DND-41 (cell line): ENCODE measurements around the gene S100A14.

Experiments
- ATAC-seq: fragments of 200-7000 bp; cut with Tn5 transposase; 3 replicates; pipeline ENCODE4 v1.9.1; 2021; ENCODE audit warnings: low read depth; ENCODE audit not compliant: insufficient read depth
- DNase-seq: peaks from one replicate; pipeline ENCODE4 v3.0.0-alpha.2; 2020
- H2AFZ ChIP-seq: 2 replicates; pipeline ENCODE4 v1.6.0; 2012; ENCODE audit warnings: low read depth, low read length
- H3K27ac ChIP-seq: 2 replicates; pipeline ENCODE4 v1.5.1; 2012; ENCODE audit warnings: low read length, inconsistent platforms
- H3K27me3 ChIP-seq: fragments of 200-600 bp; sonication (generic); 2 replicates; pipeline ENCODE4 v1.6.0; 2012; ENCODE audit warnings: low read length, mild to moderate bottlenecking, inconsistent platforms; ENCODE audit not compliant: insufficient read depth, poor library complexity
- H3K36me3 ChIP-seq: 2 replicates; pipeline ENCODE4 v1.5.1; 2012; ENCODE audit warnings: low read length, inconsistent platforms; ENCODE audit not compliant: insufficient read depth
- H3K4me1 ChIP-seq: 2 replicates; pipeline ENCODE4 v1.5.1; 2012; ENCODE audit warnings: mild to moderate bottlenecking, low read length; ENCODE audit not compliant: insufficient read depth
- H3K4me2 ChIP-seq: 2 replicates; pipeline ENCODE4 v1.6.0; 2012; ENCODE audit warnings: mild to moderate bottlenecking, moderate library complexity, low read length, inconsistent platforms; ENCODE audit not compliant: insufficient read depth
- H3K4me3 ChIP-seq, 2 experiments: fragments of 200-600 bp in 1 of 2; shearing (Covaris generic) in 1 of 2; 2 replicates each; pipeline ENCODE4 v1.5.1; 2012 to 2016; ENCODE audit warnings: inconsistent platforms in 2 of 2, low read length in 2 of 2, mild to moderate bottlenecking in 2 of 2, low read depth in 1 of 2, moderate library complexity in 1 of 2
- H3K79me2 ChIP-seq: 2 replicates; pipeline ENCODE4 v1.6.0; 2012; ENCODE audit warnings: low read length, inconsistent platforms; ENCODE audit not compliant: insufficient read depth
- H3K9ac ChIP-seq: 2 replicates; pipeline ENCODE4 v1.6.0; 2012; ENCODE audit warnings: low read depth, mild to moderate bottlenecking, inconsistent platforms, low read length, moderate library complexity
- H3K9me3 ChIP-seq: 2 replicates; pipeline ENCODE4 v1.5.1; 2012; ENCODE audit warnings: low read length, moderate library complexity, mild to moderate bottlenecking, inconsistent platforms; ENCODE audit not compliant: insufficient read depth, severe bottlenecking
- H4K20me1 ChIP-seq: 2 replicates; pipeline ENCODE4 v1.6.0; 2012; ENCODE audit warnings: low read length; ENCODE audit not compliant: insufficient read depth
- EZH2 ChIP-seq: IDR thresholded peaks from 3 replicates; pipeline ENCODE4 v1.6.1; 2012; ENCODE audit warnings: borderline replicate concordance, low read depth, mild to moderate bottlenecking, moderate library complexity, low read length, inconsistent platforms; ENCODE audit not compliant: severe bottlenecking
- TF ChIP-seq, protein P1 (sequence below): IDR thresholded peaks from 2 replicates; pipeline ENCODE4 v1.5.1; 2012; ENCODE audit warnings: borderline replicate concordance, low read length, moderate library complexity, mild to moderate bottlenecking; ENCODE audit not compliant: poor library complexity, severe bottlenecking; ENCODE audit errors: extremely low read depth

S100A14 gene

DNA sequence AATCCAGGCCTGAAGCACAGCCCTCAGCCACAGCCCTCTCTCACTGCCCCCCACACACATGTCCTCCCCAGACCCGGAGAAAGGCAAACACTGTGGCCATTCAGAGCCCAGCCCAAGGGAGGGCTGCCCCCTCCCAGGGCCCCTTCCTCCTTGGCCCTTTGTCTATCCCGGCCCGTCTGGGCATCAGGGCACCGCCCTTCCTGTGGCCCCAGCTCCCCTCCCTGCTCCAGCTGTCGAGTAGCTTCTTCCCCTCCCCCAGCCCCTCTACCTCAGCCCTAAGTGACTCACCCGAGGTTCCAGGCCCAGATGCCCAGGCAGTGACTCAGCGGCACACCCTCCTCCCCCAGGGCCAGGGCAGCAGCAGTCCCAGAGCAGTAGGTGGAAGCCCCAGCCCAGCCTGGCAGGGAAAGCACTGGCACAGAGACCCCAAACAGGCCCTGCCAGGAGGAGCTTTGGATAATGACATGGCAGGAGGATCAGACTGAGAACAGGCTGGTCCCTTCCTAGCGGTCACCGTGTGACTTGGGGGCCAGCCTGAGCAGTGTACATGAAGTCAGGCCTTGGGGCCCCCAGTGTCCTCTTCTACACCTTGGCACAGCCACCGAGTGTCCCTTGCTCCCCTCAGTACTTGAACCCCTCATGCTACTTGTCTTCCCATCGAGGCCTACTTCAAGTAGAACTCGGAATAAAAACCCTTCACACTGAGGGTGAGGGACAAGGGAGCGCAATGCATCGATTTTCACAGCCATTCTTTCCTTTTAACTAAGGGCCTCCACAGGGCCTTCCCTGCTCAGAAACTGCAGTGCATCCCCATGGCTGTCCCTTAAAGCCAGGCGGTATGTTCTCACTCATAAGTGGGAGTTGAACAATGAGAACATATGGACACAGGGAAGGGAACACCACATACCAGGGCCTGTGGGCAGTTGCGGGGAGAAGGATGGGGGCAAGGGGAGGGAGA lies 49.4 kb downstream of the S100A14 start:
- Histone ChIP-seq H2AFZ (no peak overlapping the region), H3K27me3 (no peaks in the 10 kb centered on the region), H3K4me3 (no peak overlapping the region), H3K9me3 (no peaks in the 10 kb centered on the region), H3K27ac (no peak overlapping the region; the same call in 1 of the 2 replicates), H3K9ac (no peak overlapping the region), H3K4me2 (no peak overlapping the region), H3K4me1 (peaks cover 14% of the 10 kb centered on the region), H3K79me2 (no peaks in the 10 kb centered on the region), H4K20me1 (no peaks in the 10 kb centered on the region), H3K36me3 (no peaks in the 10 kb centered on the region)
- ATAC-seq: peak; percentile 86
- peak; percentile 77 for DNase-seq
- no peak for TF ChIP-seq EZH2
- TF ChIP-seq, protein P1, sequence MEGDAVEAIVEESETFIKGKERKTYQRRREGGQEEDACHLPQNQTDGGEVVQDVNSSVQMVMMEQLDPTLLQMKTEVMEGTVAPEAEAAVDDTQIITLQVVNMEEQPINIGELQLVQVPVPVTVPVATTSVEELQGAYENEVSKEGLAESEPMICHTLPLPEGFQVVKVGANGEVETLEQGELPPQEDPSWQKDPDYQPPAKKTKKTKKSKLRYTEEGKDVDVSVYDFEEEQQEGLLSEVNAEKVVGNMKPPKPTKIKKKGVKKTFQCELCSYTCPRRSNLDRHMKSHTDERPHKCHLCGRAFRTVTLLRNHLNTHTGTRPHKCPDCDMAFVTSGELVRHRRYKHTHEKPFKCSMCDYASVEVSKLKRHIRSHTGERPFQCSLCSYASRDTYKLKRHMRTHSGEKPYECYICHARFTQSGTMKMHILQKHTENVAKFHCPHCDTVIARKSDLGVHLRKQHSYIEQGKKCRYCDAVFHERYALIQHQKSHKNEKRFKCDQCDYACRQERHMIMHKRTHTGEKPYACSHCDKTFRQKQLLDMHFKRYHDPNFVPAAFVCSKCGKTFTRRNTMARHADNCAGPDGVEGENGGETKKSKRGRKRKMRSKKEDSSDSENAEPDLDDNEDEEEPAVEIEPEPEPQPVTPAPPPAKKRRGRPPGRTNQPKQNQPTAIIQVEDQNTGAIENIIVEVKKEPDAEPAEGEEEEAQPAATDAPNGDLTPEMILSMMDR: no peak

DNA sequence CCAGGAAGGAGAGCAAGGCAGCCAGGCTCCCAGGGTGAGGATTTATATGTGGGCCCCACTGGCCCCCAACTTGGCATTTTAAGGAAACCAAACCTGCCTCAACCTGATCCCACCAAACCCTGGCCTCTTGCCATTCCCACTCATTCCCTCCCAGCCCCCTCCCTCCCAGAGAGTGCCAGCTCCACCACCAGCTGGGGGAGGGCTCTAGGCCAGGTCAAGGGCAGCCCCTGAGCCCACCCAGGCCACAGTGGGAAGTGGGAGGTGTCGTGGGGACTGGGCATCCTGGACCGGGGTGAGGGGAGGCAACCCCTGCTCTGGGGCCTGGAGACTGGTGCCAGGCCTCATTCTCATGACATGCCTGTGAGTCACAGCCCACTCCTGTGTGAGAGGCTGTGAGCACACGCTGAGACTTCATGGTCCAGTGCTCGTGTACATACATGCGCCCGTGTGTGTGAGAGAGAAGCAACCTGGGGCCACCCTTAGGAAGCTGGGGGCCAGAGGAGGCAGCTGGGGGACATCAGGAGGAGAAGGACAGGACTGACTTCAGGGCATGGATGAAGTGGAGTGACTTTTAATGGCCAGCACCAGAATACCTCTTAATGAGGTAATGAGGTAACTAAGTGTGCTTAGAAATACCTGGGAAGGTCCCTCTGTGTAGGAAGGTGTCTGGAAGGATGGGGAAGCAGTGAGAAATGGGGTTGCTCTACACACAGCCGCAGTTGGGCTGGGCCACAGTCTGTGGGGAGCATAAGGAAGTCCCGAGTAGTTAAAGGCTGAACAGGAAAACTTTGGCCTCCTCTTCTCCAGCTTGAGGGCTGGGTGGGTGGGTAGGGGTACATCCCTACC lies 50.4 kb downstream of the S100A14 start, which contains the start of gene S100A2:
S100A2 (minus strand) TSS at position 316 of the 846 bp plus-strand sequence. CDS start 1,967 bp downstream, outside the sequence.
- peaks cover 14% of the 10 kb centered on the region for H3K4me1 ChIP-seq
- H2AFZ ChIP-seq: no peak within 1 kb of the TSS

More for the DNA sequence above, 50.4 kb downstream of the S100A14 start, which contains the start of gene S100A2:
- Histone ChIP-seq H4K20me1 (no peaks in the 10 kb centered on the region), H3K9me3 (no peaks in the 10 kb centered on the region), H3K79me2 (no peaks in the 10 kb centered on the region), H3K27ac (no peak within 1 kb of the TSS), H3K36me3 (no peaks in the 10 kb centered on the region), H3K27me3 (no peaks in the 10 kb centered on the region), H3K4me3 (no peak within 1 kb of the TSS), H3K9ac (no peak within 1 kb of the TSS), H3K4me2 (no peak within 1 kb of the TSS)
- TF ChIP-seq, protein P1: no peak
- no peak for TF ChIP-seq EZH2
- DNase-seq (no peak), ATAC-seq (no peak)
